IPS-15b (cell line): Measurements from ENCODE around the gene C6orf62.
"Not testable (repeated sequence)": the region's sequence is repeated elsewhere in the genome, so short reads cannot be mapped to it uniquely, and the experiment has no call there.

Experiments used
- H3K27me3 ChIP-seq: one replicate; pipeline ENCODE4 v1.6.1; 2013; ENCODE audit warnings: low read length; ENCODE audit not compliant: control insufficient read depth, insufficient read depth
- H3K36me3 ChIP-seq: one replicate; pipeline ENCODE4 v1.6.1; 2013; ENCODE audit warnings: low read length; ENCODE audit not compliant: control insufficient read depth, insufficient read depth
- H3K4me1 ChIP-seq: one replicate; pipeline ENCODE4 v1.6.1; 2013; ENCODE audit warnings: mild to moderate bottlenecking, low read length; ENCODE audit not compliant: control insufficient read depth, insufficient read depth
- H3K4me3 ChIP-seq: one replicate; pipeline ENCODE4 v1.5.1; 2013; ENCODE audit warnings: low read depth, low read length
- H3K9ac ChIP-seq: one replicate; pipeline ENCODE4 v1.6.1; 2013; ENCODE audit warnings: low read depth, mild to moderate bottlenecking, low read length
- H3K9me3 ChIP-seq: one replicate; pipeline ENCODE4 v1.6.1; 2013; ENCODE audit warnings: mild to moderate bottlenecking, low read length; ENCODE audit not compliant: control insufficient read depth, insufficient read depth

Gene C6orf62

DNA sequence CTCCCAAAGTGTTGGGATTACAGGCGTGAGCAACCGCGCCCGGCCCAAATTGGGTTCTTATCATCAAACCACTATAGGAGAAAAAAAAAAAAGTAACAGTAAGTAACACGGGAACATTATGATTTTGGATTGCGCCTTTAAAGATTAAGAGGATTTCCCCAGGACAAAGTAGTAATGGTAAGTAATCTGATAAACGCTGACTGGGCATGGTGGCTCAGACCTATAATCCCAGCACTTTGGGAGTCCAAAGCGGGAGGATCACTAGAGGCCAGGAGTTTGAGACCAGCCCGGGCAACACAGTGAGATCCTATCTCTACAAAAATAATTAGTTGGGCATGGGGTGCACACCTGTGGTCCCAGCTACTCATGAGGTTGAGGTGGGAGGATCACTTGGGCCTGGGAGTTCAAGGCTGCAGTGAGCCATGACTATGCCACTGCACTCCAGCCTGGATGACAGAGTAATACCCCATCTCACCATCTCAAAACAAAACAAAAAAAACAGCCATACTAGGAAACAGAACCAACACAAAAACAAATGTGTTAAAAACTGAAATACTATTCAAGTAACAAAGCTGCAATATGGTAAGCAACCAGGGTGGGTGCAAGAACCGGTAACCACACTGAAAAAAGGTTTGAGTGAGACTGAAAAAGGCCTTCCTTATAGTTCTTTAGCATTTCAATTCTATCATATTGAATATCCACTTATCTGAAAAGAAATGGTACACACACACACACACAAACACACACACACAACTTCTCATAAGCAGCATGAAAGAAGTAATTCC, 8.2 kb downstream of the C6orf62 start:
- Histone ChIP-seq H3K4me1 (no peaks in the 10 kb centered on the region), H3K36me3 (peaks cover 49% of the 10 kb centered on the region), H3K9ac (no peak overlapping the region), H3K4me3 (no peak overlapping the region), H3K9me3 (no peaks in the 10 kb centered on the region), H3K27me3 (no peaks in the 10 kb centered on the region)

DNA sequence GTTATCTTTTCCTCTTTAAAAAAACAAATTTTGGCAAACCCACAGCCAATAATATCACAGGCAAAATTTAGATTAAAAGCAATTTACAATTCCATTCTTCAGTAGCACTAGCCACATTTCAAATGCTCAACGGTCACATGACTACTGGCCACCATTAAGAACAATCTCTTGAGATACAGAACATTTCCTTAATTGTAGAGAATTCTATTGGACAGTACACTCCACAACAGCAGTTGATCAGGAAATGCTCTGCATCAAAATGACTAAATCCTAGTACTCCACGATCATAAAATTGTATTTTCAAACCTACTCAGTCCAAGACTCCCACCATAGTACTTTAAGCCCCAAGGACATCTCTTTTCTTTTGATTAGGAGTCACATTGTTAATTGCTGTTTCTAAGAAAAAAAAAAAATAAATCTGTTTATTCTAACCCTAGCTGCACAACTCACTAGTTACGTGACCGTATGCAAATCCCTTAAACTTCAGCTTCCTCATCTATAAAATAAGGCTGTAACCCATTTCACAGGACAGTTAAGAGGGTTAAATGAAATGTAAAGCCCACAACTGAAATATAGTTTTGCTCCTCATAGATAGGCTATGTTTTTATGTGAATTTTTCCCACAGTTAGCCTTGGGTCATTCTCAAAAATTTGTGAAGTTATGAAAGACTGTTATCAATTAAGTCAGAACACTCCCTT, 9.8 kb downstream of the C6orf62 start:
- Histone ChIP-seq H3K36me3 (peaks cover 49% of the 10 kb centered on the region), H3K27me3 (no peaks in the 10 kb centered on the region), H3K9ac (no peak overlapping the region), H3K4me3 (no peak overlapping the region), H3K4me1 (no peaks in the 10 kb centered on the region), H3K9me3 (no peaks in the 10 kb centered on the region)

DNA sequence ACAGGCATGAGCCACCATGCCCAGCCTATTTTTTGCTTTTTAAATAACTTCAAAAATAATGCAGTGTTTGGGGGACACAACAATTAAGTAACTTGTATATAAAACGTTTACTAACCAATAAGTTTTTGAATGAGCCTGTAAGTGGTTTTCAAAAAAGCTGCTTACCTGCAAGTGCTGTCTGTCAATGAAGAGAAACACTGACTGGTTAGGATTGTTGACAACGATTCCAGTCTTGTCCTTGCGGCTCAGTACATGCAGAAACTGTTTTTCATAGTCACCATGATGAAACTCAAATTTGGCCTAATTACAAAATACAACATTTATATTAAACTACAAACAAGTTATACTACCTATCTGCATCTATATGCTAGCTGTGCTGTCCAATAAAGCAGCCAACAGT, 10.3 kb downstream of the C6orf62 start:
- H3K27me3 ChIP-seq, result no peaks in the 10 kb centered on the region
- no peak overlapping the region for H3K4me3 ChIP-seq
- H3K9ac ChIP-seq, result no peak overlapping the region
- peaks cover 49% of the 10 kb centered on the region for H3K36me3 ChIP-seq
- H3K9me3 ChIP-seq, result no peaks in the 10 kb centered on the region
- no peaks in the 10 kb centered on the region for H3K4me1 ChIP-seq

DNA sequence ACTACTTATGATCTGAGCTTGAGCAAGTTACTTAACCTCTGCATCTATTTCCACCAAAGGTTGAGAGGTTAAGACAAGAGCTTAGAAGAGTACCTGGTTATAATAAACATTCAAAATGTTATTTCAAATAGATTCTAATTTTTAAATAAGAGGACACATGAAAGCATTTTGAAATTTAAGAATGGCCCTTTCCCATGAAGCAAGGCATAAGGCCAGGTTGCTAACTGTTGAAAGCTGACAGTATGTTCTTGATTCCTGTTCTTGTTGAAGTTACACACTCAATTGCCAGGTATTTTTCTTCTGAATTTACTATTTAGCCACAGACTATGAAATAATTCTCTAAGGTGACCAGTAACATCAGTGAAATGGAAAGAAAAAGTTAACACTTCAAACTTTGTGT, 14.5 kb downstream of the C6orf62 start:
- H3K4me1 ChIP-seq, result no peaks in the 10 kb centered on the region
- H3K27me3 ChIP-seq, result no peaks in the 10 kb centered on the region
- no peak overlapping the region for H3K9ac ChIP-seq
- H3K4me3 ChIP-seq, result no peak overlapping the region
- H3K36me3 ChIP-seq, result peaks cover 16% of the 10 kb centered on the region
- H3K9me3 ChIP-seq, result no peaks in the 10 kb centered on the region

DNA sequence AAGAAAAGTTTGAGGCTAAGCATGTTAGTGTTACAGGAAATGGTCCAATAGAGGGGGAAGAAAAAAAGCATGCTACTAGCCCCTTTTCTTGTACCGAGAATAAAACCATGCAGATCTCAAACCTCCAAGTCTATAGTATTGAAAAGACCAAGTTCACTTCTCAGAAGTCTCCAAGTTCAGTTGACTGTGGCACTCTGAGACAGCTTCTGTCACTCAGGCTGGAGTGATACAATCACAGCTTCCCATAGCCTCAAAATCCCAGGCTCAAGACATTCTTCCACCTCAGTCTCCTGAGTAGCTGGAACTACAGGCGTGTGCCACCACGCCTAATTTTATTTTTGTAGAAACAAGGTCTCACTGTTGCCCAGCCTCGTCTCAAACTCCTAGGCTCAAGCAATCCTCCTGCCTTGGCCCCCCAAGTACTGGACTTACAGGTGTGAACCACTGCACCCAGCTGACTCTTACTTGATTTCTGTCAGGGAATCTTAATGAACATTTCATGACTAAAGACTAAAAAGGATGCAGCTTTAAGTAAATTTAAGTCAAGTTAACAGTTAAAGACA, 16.2 kb downstream of the C6orf62 start:
- H3K4me1 ChIP-seq, result no peaks in the 10 kb centered on the region
- no peak overlapping the region for H3K9ac ChIP-seq
- H3K27me3 ChIP-seq, result no peaks in the 10 kb centered on the region
- no peaks in the 10 kb centered on the region for H3K9me3 ChIP-seq
- peaks cover 6% of the 10 kb centered on the region for H3K36me3 ChIP-seq
- H3K4me3 ChIP-seq, result no peak overlapping the region

DNA sequence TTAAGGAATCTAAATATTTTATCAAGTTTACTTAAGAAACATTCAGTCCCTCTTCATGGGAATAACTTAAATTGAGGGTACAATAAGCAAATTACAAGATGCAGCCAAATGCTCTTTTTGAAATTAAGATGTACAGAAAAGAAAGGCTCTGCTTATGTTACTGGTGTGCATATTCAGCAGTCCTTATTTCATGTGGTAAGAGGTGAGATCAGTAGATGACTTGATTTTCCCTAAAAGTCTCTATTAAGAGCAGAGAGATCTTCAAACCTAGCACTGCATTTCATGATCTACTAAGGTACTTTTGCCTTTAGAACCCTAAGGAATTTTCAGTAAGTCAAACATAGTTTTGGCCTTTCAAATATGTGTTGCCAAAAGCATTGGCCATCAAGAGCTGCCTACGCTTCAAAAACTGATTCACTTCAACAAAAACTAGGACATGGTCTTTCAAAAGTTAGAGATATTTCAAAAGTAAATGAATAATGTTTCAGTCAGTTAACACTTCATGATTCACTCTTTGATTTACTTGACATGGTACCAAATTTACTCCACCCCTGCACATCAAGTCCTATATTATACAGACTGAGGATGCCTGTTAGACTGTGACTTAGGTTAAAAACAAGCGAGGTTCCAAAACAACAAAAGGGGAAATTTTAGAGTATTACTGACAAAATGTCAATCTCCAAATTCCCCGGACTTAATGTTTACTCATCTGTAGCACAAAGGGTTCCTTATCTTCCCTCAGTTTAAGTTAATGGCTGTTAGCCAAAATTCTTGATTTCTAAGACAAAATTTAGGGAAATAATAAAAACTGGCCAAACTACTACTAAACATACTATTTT, 19.2 kb downstream of the C6orf62 start:
- no peaks in the 10 kb centered on the region for H3K36me3 ChIP-seq
- H3K4me1 ChIP-seq, result no peaks in the 10 kb centered on the region
- no peak overlapping the region for H3K4me3 ChIP-seq
- no peaks in the 10 kb centered on the region for H3K27me3 ChIP-seq
- no peaks in the 10 kb centered on the region for H3K9me3 ChIP-seq
- no peak overlapping the region for H3K9ac ChIP-seq

DNA sequence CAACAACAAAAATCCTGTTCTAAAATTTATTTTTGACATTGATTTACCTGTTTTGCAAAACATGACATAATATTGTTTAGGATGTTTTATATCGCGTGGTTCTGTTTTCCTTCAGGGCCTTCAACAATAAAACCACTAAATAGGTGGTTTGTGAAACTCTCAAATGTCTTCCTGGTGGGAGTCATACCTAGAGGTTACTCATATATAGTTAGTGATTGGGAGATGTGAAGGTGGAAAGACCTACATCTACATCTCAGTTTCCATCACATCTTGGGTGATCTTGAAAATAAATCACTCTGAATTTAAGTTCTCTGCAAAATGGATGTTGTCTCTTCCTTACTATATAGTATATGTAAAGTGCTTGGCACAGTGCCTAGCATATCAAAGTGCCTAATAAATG, 22.9 kb downstream of the C6orf62 start:
- H3K4me3 ChIP-seq, result no peak overlapping the region
- no peaks in the 10 kb centered on the region for H3K9me3 ChIP-seq
- H3K4me1 ChIP-seq, result no peaks in the 10 kb centered on the region
- no peaks in the 10 kb centered on the region for H3K36me3 ChIP-seq
- no peaks in the 10 kb centered on the region for H3K27me3 ChIP-seq
- H3K9ac ChIP-seq, result no peak overlapping the region

DNA sequence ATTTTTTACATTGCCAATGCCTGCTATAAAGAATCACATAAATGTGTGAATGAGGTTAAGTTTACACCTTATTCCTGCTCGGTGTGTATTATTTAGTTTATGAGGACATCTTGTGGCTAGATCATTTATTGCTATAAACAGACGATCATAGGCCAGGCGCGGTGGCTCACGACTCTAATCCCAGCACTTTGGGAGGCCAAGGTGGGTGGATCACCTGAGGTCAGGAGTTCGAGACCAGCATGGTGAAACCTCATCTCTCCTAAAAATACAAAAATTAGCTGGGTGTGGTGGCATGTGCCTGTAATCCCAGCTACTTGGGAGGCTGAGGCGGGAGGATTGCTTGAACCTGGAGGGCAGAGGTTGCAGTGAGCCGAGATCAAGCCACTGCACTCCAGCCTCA, 23.3 kb downstream of the C6orf62 start:
- H3K4me1 ChIP-seq, H3K9ac ChIP-seq, H3K36me3 ChIP-seq, H3K9me3 ChIP-seq, H3K27me3 ChIP-seq, H3K4me3 ChIP-seq: not testable (repeated sequence)

DNA sequence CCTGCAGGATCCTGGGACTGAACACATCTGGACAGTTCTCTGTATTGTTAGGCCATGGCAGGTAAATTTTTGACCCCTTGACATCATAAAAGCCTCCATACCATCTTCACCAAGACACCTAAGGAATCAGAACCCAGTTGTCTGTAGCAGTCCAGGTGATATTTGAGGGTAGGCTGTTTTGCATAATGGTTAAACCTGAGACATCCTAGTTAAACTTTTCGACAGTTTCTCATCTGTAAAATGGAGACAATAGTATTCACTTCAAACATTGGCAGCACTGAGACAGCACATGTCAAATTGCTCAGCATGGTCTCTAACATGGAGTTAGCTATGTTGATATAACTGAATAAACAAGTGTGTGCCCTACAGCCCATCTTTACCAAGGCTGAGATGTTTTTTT, 24.8 kb downstream of the C6orf62 start:
- Histone ChIP-seq H3K27me3 (no peaks in the 10 kb centered on the region), H3K4me1 (no peaks in the 10 kb centered on the region), H3K9me3 (no peaks in the 10 kb centered on the region), H3K9ac (no peak overlapping the region), H3K36me3 (no peaks in the 10 kb centered on the region), H3K4me3 (no peak overlapping the region)

DNA sequence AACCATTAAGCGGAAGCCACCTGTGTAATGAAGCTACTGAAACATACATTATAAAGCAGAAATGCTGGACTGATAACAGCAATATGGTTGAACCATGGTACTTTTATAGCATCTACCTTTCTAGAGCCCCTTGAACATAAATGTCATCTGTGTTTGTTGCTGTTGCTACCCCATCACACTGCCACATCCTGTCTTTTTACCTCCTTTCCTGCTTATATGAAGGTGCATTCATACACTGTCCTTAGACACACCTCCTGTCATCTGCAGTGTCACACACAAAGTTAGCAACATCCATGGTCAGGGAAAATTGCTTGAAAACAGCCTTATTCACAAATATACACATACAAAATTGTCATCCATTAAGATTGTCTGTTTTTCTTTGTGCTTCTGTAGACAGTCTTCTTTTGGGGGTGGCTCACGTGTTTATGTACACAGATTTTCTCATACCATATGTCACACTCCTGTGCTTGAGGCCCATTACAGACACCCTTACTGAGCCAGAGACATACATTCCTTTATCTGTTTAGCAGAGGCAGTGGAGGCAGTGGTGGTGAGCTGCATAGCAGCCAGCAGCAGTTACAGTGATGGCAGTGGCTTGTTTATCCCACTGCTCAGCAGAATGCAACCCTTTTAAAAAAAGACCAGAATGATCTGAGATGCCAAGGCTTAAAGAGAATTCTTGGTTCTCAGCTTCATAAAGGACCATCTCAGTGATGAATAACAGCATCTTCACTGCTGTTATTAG, 25.9 kb downstream of the C6orf62 start:
- Histone ChIP-seq H3K4me3 (no peak overlapping the region), H3K4me1 (no peaks in the 10 kb centered on the region), H3K9me3 (no peaks in the 10 kb centered on the region), H3K27me3 (no peaks in the 10 kb centered on the region), H3K36me3 (no peaks in the 10 kb centered on the region), H3K9ac (no peak overlapping the region)

DNA sequence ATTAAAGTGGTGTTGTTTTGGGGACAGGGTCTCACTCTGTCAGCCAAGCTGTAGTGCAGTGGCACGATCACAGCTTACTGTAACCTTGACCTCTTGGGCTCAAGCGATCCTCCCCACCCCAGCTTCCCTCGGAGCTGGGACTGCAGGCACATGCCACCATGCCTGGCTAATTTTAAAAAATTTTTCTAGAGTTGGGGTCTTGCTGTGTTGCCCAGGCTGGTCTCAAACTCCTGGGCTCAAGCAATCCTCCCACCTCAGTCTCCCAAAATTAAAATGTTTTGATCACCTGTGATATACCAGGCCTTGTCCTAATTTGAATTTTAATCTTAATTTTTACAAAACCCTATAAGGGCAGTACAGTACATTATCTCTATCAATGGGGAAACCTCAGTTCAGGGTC, 26.5 kb downstream of the C6orf62 start:
- Histone ChIP-seq H3K4me1 (no peaks in the 10 kb centered on the region), H3K9me3 (no peaks in the 10 kb centered on the region), H3K36me3 (no peaks in the 10 kb centered on the region), H3K9ac (no peak overlapping the region), H3K4me3 (no peak overlapping the region), H3K27me3 (no peaks in the 10 kb centered on the region)
